Epithelial cell of proximal tubule (primary cell): ENCODE measurements around the gene PLSCR1. TPM values are rescaled to one million over a fixed set of nuclear protein-coding genes. Genes with fewer than 3 reads are reported as not detected.
A peak's percentile ranks its signal among the peaks of the same experiment; 100 is the strongest.

Source experiments
- DNase-seq: peaks from one replicate; pipeline ENCODE4 v3.0.0-alpha.2; 2011; ENCODE audit warnings: low read depth
- H3K4me3 ChIP-seq: 2 replicates; pipeline ENCODE4 v1.5.1; 2011; ENCODE audit warnings: low read depth, mild to moderate bottlenecking, low read length
- total RNA-seq: library from RNA; depleted of rRNA; stranded (reverse); fragments of >200 nt; gene quantifications from 2 replicates; pipeline ENCODE4 v1.2.3, GENCODE V29; 2015
- TF ChIP-seq, protein P1 (sequence below): conservative IDR thresholded peaks from 2 replicates; pipeline ENCODE4 v1.5.1; 2012; ENCODE audit warnings: low read depth, mild to moderate bottlenecking, low read length

The PLSCR1 gene
- total RNA-seq, 1 donor from 2014 or later = 124 TPM

DNA sequence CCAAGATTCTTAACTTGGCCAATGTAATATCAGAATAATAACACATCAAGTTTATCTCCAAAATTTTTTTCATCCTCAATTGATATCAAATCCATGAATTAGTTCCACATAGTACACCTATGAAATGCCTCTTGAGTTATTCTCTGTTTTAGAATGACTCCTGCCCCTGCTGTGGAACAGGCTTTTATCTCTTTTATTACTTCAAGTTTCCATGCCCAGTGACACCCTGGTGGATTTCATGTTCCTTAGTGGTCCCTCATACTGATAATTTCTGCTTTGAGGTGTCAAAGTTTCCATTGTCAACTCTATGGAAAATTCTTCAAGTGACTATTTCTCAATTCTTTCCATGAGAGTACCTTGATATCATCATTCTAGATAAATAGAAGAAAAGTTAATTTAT, 24.6 kb downstream of the PLSCR1 start:
- no peak overlapping the region for H3K4me3 ChIP-seq
- TF ChIP-seq, protein P1, sequence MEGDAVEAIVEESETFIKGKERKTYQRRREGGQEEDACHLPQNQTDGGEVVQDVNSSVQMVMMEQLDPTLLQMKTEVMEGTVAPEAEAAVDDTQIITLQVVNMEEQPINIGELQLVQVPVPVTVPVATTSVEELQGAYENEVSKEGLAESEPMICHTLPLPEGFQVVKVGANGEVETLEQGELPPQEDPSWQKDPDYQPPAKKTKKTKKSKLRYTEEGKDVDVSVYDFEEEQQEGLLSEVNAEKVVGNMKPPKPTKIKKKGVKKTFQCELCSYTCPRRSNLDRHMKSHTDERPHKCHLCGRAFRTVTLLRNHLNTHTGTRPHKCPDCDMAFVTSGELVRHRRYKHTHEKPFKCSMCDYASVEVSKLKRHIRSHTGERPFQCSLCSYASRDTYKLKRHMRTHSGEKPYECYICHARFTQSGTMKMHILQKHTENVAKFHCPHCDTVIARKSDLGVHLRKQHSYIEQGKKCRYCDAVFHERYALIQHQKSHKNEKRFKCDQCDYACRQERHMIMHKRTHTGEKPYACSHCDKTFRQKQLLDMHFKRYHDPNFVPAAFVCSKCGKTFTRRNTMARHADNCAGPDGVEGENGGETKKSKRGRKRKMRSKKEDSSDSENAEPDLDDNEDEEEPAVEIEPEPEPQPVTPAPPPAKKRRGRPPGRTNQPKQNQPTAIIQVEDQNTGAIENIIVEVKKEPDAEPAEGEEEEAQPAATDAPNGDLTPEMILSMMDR = no peak
- DNase-seq = no peak

DNA sequence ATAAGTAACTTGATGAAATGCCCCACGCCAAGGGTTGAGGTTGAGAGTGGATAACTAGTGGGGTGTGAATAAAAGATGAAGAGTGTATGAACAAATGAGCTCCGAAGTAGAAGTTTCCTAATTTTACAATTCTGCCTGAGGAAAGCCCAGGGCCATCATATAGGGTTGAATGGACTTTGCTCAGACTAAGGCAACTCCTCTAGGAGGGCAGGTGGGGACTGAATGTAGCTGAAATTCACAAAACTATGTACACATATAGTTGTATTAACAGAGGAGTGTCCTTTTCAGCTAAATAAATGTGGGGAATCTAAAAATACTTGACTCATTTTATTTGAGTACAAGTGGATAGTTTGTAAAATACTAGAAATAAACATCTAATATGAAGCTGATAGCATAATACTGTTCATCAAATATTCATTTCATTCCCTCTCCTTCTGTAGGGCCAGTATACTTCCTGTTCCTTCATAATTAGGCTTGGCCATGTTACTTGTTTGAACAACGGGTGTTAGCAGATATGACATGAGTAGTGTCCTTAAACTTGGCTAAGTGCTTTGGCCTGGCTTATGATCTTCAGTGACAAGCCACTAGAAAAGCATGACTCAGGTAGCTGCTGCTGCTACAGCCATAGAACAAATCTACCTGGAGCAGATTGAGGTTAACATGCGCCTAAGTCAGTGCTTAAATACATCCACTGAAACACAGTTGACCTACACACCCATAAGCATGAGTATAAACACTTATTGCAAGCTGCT, 26.5 kb downstream of the PLSCR1 start:
- no peak overlapping the region for H3K4me3 ChIP-seq
- TF ChIP-seq, protein P1 = no peak
- no peak for DNase-seq

DNA sequence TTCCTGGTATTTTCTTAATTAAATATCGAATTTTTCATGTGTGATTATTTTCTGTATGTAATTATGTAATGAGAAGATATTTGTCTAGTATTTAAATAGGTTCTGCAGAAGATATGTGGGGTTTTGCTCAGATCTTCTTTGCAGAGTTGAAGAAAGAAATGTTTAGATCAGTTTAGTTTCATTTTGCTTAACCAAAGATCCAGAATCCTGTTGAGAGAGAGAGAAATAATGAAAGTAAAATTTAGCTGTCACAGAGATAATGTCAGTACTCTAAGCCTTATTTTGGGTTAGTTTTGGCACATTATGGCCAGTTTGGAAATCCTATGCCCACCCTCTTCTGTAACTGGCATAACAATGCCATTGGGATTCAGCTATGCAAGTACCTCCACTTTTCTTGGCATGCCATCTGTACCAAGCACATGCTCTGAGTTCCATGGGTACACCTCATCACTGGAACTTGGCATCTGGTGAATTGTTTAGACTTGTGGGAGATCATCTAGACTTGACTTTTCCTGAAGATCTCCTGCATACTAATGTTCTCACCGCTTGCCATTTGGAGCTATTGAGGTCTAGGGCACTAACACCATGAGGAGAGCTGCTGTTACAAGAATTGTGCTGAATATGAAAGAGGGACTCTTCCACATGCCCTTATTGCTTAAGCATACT, 30.9 kb downstream of the PLSCR1 start:
- DNase-seq = no peak
- H3K4me3 ChIP-seq = no peak overlapping the region
- TF ChIP-seq, protein P1 = no peak

DNA sequence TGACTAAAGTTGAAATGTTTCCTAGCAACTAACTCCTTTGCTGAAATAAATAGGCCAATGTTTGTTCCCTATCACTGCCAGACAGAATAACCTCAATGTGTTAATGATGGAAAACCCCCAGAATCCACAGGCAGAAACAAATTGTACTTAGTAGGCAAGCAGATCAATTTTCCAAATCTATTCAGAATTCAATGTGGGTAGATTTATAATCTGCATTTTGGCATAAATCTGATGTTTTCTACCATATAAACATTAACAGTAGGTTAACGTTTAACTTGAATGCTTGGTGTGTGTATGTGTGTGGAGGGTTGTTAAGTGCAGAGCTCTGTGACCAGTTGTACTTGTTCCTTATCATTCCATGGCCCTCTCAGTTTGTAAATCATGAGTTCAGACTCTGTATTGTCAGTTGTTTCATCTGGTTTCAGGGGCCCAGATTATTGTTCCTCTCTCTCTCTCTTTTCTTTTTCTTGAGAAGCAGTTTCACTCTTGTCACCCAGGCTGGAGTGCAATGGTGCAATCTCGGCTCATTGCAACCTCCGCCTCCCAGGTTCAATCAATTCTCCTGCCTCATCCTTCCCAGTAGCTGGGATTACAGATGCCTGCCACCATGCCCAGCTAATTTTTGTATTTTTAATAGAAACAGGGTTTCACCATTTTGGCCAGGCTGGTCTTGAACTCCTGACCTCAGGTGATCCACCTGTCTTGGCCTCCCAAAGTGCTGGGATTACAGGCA, 32.8 kb downstream of the PLSCR1 start:
- H3K4me3 ChIP-seq = no peak overlapping the region
- DNase-seq = peak; percentile 93
- TF ChIP-seq, protein P1 = no peak

DNA sequence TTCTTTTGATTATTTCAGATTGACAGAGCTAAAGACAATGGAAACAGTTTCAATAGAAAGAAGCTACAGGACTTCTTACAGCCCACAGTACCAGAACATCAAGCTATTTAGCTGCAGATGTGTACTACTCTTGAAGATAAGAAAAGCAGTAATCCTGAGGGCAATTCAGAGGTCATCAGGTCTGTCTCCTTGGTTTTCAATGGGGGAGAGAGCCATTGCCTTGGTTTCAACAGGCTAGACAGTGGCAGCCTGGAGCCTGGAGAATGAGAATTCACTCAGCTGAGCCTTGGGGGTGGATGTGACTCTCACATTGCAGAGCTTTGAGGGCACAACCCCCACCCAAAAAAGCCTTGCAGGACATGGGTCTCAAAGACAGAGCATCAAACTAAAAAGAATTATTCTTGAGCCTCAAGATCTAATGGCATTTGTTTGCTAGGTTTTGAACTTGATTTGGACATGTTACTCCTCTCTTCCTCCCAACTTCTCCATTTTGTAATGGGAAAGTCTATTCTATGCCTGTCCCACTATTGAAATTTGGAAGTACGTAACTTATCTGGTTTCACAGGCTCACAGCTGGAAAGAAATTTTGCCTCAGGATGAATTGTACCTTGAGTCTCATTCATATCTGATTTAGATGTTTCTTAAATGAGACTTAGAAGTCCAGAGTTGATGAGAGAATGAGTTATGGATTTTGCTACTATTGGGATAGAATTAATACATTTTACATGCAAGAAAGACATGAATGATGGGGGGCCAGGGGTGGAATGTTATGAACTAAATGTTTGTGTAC, 36.9 kb downstream of the PLSCR1 start:
- TF ChIP-seq, protein P1 = no peak
- H3K4me3 ChIP-seq = peak overlapping the region; percentile 33
- no peak for DNase-seq

DNA sequence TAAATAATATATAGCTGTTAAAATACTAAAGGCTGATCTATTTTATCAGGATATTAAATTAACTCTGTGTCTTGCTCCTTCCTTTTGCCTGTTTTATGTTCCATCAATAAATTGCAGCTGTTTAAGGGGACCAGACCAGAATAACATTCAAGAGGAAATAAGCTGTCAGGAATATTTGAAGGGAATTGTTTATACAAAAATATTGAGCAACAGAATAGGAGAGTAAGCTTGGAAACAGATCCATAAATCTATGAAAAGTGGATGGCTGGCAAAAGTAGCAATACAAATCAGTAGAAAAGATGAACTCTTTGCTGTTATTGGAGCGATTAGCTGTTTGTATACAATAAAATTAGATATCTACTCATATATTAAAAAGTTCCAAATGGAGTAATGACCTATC, 38.9 kb downstream of the PLSCR1 start:
- TF ChIP-seq, protein P1 = no peak
- no peak for DNase-seq
- no peak overlapping the region for H3K4me3 ChIP-seq
